ENCODE data around the gene CDK5RAP2.

CDK5RAP2 gene

DNA sequence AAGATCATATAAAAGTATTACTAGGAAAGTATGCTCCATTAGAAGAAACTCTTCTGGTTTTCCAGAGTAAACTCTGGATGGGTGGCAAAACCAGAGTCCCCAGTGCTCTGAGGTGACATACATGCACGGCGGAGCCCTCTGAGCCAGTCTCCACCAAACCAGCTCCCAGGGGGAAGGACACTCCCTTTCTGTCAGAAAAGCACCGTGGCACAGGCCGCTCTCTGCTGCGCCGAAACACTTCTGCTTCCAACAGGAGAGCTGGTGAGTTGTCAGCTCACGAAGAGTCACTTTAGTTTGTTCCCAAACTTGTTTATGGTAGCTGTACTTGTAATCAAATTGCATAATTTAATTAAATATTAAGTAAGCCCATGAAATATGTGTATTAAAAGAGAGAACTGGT, 184.6 kb downstream of the CDK5RAP2 start:
- Histone ChIP-seq H3K9ac (ENCODE audit: low read length) (no peak overlapping the region), H2AK5ac (ENCODE audit: low read length) (no peak overlapping the region), H2BK120ac (ENCODE audit: insufficient read depth, low read length, poor library complexity) (no peak overlapping the region), H3K18ac (ENCODE audit: low read length) (no peak overlapping the region), H3K14ac (ENCODE audit: low read length) (no peak overlapping the region), H4K91ac (ENCODE audit: low read depth, low read length) (no peak overlapping the region), H2BK12ac (ENCODE audit: low read length) (no peak overlapping the region), H2AFZ (ENCODE audit: insufficient read depth, low read length, poor library complexity) (no peak overlapping the region), H3K23ac (ENCODE audit: low read length) (no peak overlapping the region), H3K79me2 (ENCODE audit: control insufficient read depth, insufficient read depth, low read length, poor library complexity) (no peaks in the 10 kb centered on the region), H4K8ac (ENCODE audit: low read depth, low read length) (no peak overlapping the region), H3K36me3 (ENCODE audit: control insufficient read depth in 1 of 2, insufficient read depth in 2 of 2, low read length in 2 of 2) (peaks cover 40 to 42% of the 10 kb centered on the region in 2 experiments), H3K4me1 (ENCODE audit: control insufficient read depth in 1 of 2, insufficient read depth in 2 of 2, low read length in 2 of 2) (peaks cover 9 to 18% of the 10 kb centered on the region in 2 experiments), H3K4me2 (ENCODE audit: low read length) (no peak overlapping the region), H3K4ac (ENCODE audit: low read depth, low read length) (no peak overlapping the region), H4K12ac (ENCODE audit: low read depth, low read length) (no peak overlapping the region), H3K79me1 (ENCODE audit: low read length) (no peaks in the 10 kb centered on the region), H3K27me3 (ENCODE audit: insufficient read depth, low read length) (no peaks in the 10 kb centered on the region), H3K9me3 (ENCODE audit: insufficient read depth, low read depth, low read length) (no peaks in the 10 kb centered on the region), H2BK5ac (ENCODE audit: low read depth, low read length, poor library complexity) (no peak overlapping the region), H3K27ac (ENCODE audit: low read depth, low read length) (no peak overlapping the region), H3K4me3 (ENCODE audit: low read depth, low read length) (no peak overlapping the region)
- no CpG with 5 or more reads among the region's 7 CpGs for WGBS (ENCODE audit: extremely low coverage, insufficient coverage, insufficient read length)
- no peak for DNase-seq

GRCh38 chr9:120394058-120394669, 185.8 kb downstream of the CDK5RAP2 start:
- no peak overlapping the region for H3K4me2 ChIP-seq (ENCODE audit: low read length)
- H3K36me3 ChIP-seq (ENCODE audit: control insufficient read depth in 1 of 2, insufficient read depth in 2 of 2, low read length in 2 of 2): peaks cover 44 to 47% of the 10 kb centered on the region in 2 experiments
- no peak overlapping the region for H3K4me3 ChIP-seq (ENCODE audit: low read depth, low read length)
- peaks cover 2% of the 10 kb centered on the region for H3K9me3 ChIP-seq (ENCODE audit: insufficient read depth, low read depth, low read length)
- H4K91ac ChIP-seq (ENCODE audit: low read depth, low read length): no peak overlapping the region
- no peak for DNase-seq
- no peak overlapping the region for H4K12ac ChIP-seq (ENCODE audit: low read depth, low read length)
- no peaks in the 10 kb centered on the region for H3K27me3 ChIP-seq (ENCODE audit: insufficient read depth, low read length)
- H2AK5ac ChIP-seq (ENCODE audit: low read length): no peak overlapping the region
- no peak overlapping the region for H2BK5ac ChIP-seq (ENCODE audit: low read depth, low read length, poor library complexity)
- H3K79me1 ChIP-seq (ENCODE audit: low read length): no peaks in the 10 kb centered on the region
- peaks cover 9 to 21% of the 10 kb centered on the region in 2 experiments for H3K4me1 ChIP-seq (ENCODE audit: control insufficient read depth in 1 of 2, insufficient read depth in 2 of 2, low read length in 2 of 2)
- no peak overlapping the region for H2BK12ac ChIP-seq (ENCODE audit: low read length)
- H2BK120ac ChIP-seq (ENCODE audit: insufficient read depth, low read length, poor library complexity): no peak overlapping the region
- H3K14ac ChIP-seq (ENCODE audit: low read length): no peak overlapping the region
- no peaks in the 10 kb centered on the region for H3K79me2 ChIP-seq (ENCODE audit: control insufficient read depth, insufficient read depth, low read length, poor library complexity)
- no peak overlapping the region for H2AFZ ChIP-seq (ENCODE audit: insufficient read depth, low read length, poor library complexity)
- H4K8ac ChIP-seq (ENCODE audit: low read depth, low read length): no peak overlapping the region
- H3K27ac ChIP-seq (ENCODE audit: low read depth, low read length): no peak overlapping the region
- WGBS (ENCODE audit: extremely low coverage, insufficient coverage, insufficient read length): no CpG with 5 or more reads among the region's 13 CpGs
- no peak overlapping the region for H3K18ac ChIP-seq (ENCODE audit: low read length)
- H3K4ac ChIP-seq (ENCODE audit: low read depth, low read length): no peak overlapping the region
- H3K23ac ChIP-seq (ENCODE audit: low read length): no peak overlapping the region
- no peak overlapping the region for H3K9ac ChIP-seq (ENCODE audit: low read length)

- Histone ChIP-seq H2BK120ac (ENCODE audit: insufficient read depth, low read length, poor library complexity) (no peak overlapping the region), H3K36me3 (ENCODE audit: control insufficient read depth in 1 of 2, insufficient read depth in 2 of 2, low read length in 2 of 2) (peaks cover 46 to 47% of the 10 kb centered on the region in 2 experiments), H3K9ac (ENCODE audit: low read length) (no peak overlapping the region), H4K12ac (ENCODE audit: low read depth, low read length) (no peak overlapping the region), H2AK5ac (ENCODE audit: low read length) (no peak overlapping the region), H3K18ac (ENCODE audit: low read length) (no peak overlapping the region), H3K27me3 (ENCODE audit: insufficient read depth, low read length) (no peaks in the 10 kb centered on the region), H3K14ac (ENCODE audit: low read length) (no peak overlapping the region), H2BK12ac (ENCODE audit: low read length) (no peak overlapping the region), H3K27ac (ENCODE audit: low read depth, low read length) (no peak overlapping the region), H3K23ac (ENCODE audit: low read length) (no peak overlapping the region), H3K4me1 (ENCODE audit: control insufficient read depth in 1 of 2, insufficient read depth in 2 of 2, low read length in 2 of 2) (peaks cover 9 to 21% of the 10 kb centered on the region in 2 experiments), H2AFZ (ENCODE audit: insufficient read depth, low read length, poor library complexity) (no peak overlapping the region), H3K9me3 (ENCODE audit: insufficient read depth, low read depth, low read length) (peaks cover 2% of the 10 kb centered on the region), H3K4ac (ENCODE audit: low read depth, low read length) (no peak overlapping the region), H3K79me2 (ENCODE audit: control insufficient read depth, insufficient read depth, low read length, poor library complexity) (no peaks in the 10 kb centered on the region), H2BK5ac (ENCODE audit: low read depth, low read length, poor library complexity) (no peak overlapping the region), H3K4me2 (ENCODE audit: low read length) (no peak overlapping the region), H3K79me1 (ENCODE audit: low read length) (no peaks in the 10 kb centered on the region), H3K4me3 (ENCODE audit: low read depth, low read length) (no peak overlapping the region), H4K8ac (ENCODE audit: low read depth, low read length) (no peak overlapping the region), H4K91ac (ENCODE audit: low read depth, low read length) (no peak overlapping the region)
- DNase-seq: no peak
- no CpG with 5 or more reads among the region's 7 CpGs for WGBS (ENCODE audit: extremely low coverage, insufficient coverage, insufficient read length)
These were observed 186.4 kb downstream of the CDK5RAP2 start for GRCh38 chr9:120393386-120394057.

GRCh38 chr9:120392711-120393110, 187.3 kb downstream of the CDK5RAP2 start:
- no peak overlapping the region for H4K91ac ChIP-seq (ENCODE audit: low read depth, low read length)
- H3K27me3 ChIP-seq (ENCODE audit: insufficient read depth, low read length): no peaks in the 10 kb centered on the region
- H3K23ac ChIP-seq (ENCODE audit: low read length): no peak overlapping the region
- no peak overlapping the region for H3K18ac ChIP-seq (ENCODE audit: low read length)
- H3K4ac ChIP-seq (ENCODE audit: low read depth, low read length): no peak overlapping the region
- no peak overlapping the region for H2BK5ac ChIP-seq (ENCODE audit: low read depth, low read length, poor library complexity)
- H4K8ac ChIP-seq (ENCODE audit: low read depth, low read length): no peak overlapping the region
- H3K79me2 ChIP-seq (ENCODE audit: control insufficient read depth, insufficient read depth, low read length, poor library complexity): no peaks in the 10 kb centered on the region
- H3K27ac ChIP-seq (ENCODE audit: low read depth, low read length): no peak overlapping the region
- no peak overlapping the region for H4K12ac ChIP-seq (ENCODE audit: low read depth, low read length)
- peaks cover 9 to 21% of the 10 kb centered on the region in 2 experiments for H3K4me1 ChIP-seq (ENCODE audit: control insufficient read depth in 1 of 2, insufficient read depth in 2 of 2, low read length in 2 of 2)
- no CpG with 5 or more reads among the region's 8 CpGs for WGBS (ENCODE audit: extremely low coverage, insufficient coverage, insufficient read length)
- no peak overlapping the region for H3K9ac ChIP-seq (ENCODE audit: low read length)
- no peak overlapping the region for H3K14ac ChIP-seq (ENCODE audit: low read length)
- no peak overlapping the region for H3K4me3 ChIP-seq (ENCODE audit: low read depth, low read length)
- H2BK120ac ChIP-seq (ENCODE audit: insufficient read depth, low read length, poor library complexity): no peak overlapping the region
- no peaks in the 10 kb centered on the region for H3K79me1 ChIP-seq (ENCODE audit: low read length)
- H3K36me3 ChIP-seq (ENCODE audit: control insufficient read depth in 1 of 2, insufficient read depth in 2 of 2, low read length in 2 of 2): peaks cover 47 to 49% of the 10 kb centered on the region in 2 experiments
- no peak overlapping the region for H3K4me2 ChIP-seq (ENCODE audit: low read length)
- no peak for DNase-seq
- peaks cover 2% of the 10 kb centered on the region for H3K9me3 ChIP-seq (ENCODE audit: insufficient read depth, low read depth, low read length)
- H2BK12ac ChIP-seq (ENCODE audit: low read length): no peak overlapping the region
- no peak overlapping the region for H2AK5ac ChIP-seq (ENCODE audit: low read length)
- H2AFZ ChIP-seq (ENCODE audit: insufficient read depth, low read length, poor library complexity): no peak overlapping the region
